GM18907 (cell line): ENCODE results near the gene TRIM37.
"Not testable (repeated sequence)": the region's sequence is repeated elsewhere in the genome, so short reads cannot be mapped to it uniquely, and the experiment has no call there.

Experiments
- ATAC-seq: cut with Tn5 transposase; IDR thresholded peaks from one replicate; pipeline ENCODE4 v1.9.1; 2021; ENCODE audit warnings: mild to moderate bottlenecking, moderate library complexity; ENCODE audit not compliant: unreplicated experiment

The TRIM37 gene

DNA sequence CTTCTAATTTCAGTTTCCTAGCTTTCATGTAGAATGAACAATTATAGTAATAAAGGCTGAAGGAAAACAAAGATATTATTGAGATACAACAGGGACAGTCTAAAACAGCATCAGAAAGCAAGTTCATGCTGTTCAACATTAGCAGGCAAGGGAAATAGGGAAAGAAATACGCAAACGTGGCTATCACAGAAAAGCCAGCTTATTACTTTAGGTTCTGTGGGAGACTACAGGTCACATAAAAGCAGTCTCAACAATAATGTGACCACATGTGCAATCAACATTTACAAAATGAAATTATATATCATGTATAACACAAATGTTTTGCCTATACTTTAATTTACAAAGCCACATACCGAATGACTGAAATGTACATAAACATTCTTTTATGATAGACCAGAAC, 4.9 kb upstream of the TRIM37 start:
- ATAC-seq: no peak

DNA sequence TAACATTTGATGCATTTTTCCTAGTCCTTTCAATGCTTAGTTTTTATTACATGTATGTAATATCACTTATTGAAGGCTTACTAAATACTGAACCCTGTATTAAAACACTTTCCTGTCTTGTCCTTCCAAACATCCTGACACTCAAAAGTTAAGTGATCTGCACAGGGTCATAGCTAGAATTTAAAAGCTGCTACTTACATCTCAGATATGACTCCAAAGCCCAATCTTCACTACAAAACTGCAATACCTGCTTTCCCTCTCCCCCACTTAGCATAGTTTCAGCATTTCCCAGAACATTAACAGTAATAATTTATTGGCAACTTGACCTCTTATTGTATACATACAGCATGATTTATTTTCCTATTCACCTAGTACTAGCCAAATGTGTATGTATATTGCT, 4.3 kb upstream of the TRIM37 start:
- no peak for ATAC-seq

DNA sequence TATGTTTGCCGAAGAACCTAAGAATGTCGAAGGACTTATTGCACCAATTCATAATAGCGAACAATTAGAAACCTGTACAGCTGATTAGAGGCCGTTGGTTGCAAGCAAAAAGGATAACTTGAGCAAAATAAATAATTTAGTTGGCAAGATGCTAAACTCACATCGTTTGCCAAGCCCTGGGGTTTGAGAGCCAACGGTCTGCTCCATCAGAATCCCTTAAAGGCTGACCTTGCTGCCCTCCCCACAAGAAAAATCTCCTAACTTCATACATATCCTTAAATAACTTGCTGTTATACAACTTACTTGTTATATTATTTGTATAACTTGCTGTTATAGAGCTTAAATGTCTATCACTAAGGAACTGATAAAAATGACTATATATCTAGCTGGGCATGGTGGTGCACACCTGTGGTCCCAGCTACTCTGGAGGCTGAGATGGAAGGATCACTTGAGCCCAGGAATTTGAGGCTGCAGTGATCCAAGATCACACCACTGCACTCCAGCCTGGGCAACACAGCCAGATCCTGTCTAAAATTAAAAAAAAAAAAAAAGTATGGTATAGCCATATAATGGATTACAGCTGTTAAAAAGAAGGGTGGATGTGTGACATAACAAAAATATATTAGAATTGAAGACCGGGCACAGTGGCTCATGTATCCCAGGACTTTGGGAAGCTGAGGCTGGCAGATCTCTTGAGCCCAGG, 1.9 kb upstream of the TRIM37 start:
- ATAC-seq: no peak

DNA sequence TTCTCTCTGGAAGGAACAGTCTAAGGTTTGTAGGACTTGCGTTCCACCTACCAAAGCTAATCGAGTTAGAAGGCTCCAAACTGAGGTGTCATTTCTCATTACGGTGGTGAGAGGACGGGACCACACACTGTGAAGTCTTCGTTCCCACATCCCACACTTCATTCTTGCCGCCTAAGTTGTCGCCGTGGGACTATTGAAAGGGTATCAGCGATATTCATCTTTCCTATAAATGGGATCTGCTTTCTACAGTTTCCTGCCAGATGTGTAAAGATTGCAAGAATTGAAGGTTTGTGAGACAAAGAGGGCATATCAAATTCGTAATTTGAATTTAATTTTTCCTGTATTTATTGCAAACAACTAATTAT, 608 bp upstream of the TRIM37 start:
- no peak for ATAC-seq

DNA sequence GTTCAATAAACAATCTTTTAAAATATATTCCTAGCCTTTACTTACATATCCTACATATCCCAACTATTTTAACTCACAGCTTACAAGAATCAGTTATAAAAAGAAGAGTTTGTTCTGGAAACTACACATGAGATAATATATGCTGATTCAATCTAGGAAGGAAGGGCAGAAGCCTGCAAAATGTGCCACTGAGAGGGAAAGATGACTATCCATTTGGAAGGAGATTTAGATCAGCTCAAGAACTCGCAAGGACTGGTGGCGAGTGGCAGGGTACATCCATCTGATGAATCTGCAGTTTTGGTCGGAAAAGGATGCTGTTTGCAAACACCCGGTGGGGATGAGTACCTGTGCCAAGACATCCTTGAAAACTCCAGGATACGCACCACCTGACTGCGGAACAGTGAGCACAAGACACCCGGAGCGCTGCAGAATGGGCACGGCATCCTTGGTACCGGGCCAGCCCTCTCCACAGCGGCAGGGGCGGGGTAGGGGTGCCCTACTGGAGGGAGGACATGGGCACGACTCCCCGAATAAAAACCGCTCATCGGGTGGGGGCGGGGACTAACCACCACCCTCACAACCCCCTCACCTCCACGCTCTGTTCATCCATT, 723 bp downstream of the TRIM37 start:
- peak; percentile 38 for ATAC-seq

DNA sequence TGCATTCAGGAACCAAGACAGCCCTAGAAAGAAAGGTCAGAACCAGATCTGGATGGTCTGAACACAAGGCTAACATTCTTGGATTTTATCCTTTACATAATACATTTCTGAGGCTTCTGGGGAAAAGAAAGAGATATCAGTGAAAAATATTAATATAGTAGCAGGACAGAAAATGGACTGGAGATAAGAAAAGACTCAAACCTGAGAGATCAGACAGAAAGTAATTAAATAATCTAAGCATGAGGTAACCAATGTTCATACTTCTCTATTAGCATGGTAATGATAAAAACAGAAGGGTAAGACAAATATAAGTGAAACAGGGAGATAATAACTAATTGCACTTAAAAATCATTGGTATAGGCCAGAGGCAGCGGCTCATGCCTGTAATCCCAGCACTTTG, 5.5 kb downstream of the TRIM37 start:
- no peak for ATAC-seq

DNA sequence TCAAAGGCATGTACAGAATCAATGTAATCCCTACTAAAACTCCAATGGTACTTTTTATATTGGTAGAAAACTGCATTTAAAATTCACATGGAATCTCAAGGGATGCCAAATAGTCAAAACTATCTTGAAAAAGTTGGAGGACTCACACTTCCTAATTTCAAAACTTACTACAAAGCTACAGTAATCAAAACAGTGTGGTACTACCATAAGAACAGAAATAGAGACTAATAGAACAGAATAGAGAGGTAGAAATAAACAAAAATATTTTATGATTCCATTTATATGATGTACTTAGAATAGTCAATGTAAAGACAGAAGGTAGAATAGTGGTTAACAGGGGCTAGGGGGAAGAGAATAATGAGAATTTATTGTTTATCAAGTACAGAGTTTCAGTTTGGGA, 8.8 kb downstream of the TRIM37 start:
- ATAC-seq: no peak

DNA sequence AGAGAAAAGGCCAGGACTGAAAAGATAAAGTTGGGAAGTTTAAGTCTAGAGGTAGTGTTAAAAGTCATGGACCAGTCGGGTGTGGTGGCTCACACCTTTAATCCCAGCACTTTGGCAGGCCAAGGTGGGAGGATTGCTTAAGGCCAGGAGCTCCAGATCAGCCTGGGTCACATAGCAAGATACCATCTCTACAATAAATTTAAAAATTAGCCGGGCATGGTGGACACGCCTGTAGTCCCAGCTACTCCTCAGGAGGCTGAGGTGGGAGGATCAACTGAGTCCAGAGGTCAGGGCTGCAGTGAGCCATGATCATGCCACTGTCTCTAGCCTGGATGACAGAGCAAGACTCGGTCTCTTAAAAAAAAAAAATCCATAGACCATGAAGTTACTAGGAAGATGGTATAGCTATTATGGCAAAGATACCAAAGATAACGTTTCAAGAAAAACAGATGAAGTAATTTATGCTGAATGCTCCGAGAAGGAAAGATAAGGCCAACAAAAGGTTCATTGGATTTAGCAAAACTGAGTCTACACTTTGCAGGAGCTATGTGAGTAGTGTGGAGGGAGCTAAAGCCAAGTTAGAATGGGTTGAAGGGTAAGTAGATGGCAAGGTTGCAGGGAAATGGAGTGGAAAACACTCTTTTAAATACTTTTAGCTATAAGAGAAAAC, 11.7 kb downstream of the TRIM37 start:
- no peak for ATAC-seq

DNA sequence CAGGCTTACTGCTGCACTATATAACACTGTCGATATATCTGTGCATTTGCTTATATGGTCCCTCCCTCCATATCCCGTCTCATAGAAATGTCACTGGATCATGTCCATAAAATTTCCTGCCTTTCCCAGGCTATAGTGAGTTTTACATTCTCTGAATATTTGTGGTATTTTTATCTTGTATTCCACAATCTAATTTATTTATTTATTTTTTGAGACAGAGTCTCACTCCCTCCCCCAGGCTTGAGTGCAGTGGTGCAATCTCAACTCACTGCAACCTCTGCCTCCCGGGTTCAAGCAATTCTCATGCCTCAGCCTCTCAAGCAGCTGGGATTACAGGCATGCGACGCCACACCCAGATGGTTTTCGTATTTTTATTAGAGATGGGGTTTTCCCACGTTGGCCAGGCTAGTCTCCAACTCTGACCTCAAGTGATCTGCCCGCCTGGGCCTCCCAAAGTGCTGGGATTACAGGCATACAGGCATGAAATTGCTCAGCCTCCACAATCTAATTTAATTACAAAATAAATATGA, 12.9 kb downstream of the TRIM37 start:
- no peak for ATAC-seq

DNA sequence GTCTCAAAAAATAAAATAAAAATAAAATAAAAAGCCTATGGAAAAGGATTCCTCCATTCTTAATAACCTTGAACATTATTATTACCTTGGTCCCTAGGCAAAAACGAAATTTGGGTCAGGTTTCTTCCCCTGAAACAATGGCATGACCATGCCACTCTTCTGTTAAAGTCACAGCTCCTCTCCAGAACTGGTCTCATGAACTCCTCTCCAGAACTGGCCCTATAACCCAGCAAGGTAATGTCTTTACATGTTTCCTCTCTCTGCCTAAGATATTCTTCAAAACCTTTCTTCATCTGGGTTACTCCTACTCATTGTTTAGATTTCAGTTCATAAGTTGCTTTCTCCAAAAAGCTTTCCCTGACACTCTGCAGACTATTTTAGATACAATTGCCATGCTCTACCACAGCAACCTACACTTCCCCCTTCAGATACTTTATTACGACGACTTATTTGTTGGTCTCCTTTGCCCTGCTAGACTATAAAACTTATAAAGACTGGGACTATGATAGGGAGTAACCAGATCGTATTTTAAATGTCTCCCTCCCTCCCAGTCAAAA, 13.5 kb downstream of the TRIM37 start:
- ATAC-seq: no peak

DNA sequence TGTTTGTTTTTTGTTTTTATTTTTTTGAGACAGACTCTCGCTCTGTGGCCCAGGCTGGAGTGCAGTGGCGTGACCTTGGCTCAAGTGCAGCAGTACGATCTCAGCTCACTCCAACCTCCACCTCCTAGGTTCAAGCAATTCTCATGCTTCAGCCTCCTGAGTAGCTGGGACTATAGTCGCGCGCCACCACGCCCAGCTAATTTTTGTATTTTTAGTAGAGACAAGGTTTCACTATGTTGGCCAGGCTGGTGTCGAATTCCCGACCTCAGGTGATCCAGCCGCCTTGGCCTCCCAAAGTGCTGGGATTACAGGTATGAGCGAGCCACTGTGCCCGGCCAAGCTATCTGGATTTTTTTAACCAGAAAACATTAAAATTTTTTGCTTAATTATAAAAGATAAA, 16.1 kb downstream of the TRIM37 start:
- not testable (repeated sequence) for ATAC-seq

DNA sequence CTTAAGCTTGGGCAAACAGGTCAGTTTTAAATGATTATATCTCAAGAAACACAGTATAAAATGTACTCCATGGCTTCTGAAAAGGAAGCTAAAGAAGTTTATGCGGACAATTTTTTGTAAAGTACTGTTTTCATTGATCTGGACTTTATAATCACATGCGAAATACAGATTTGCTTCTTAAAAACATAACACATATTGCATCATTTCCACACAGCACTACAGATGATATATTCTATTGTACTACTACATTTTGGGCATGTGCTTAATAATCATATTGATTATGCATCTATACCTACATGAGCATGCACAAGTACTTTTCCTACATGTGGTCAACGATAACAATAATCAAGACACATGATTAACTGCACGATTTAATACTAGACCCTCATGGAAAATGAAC, 22.5 kb downstream of the TRIM37 start:
- no peak for ATAC-seq

DNA sequence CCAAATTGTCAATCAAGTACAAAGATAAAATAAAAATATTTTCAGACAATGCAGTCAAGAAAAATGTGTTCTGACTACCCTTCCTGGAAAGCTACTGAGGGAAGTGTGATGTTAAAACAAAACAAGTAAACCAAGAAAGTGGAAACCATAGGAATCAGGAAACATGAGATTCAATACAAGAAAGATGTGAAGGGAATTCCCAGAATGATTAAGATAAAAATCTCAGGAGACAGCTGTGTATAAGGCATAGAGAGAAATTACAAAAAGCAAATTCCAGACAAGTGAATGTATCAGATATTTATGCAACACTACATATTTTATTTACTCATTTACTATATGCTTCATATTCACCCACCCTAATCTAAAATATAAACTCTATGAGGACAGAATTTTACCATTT, 32.2 kb downstream of the TRIM37 start:
- ATAC-seq: no peak

DNA sequence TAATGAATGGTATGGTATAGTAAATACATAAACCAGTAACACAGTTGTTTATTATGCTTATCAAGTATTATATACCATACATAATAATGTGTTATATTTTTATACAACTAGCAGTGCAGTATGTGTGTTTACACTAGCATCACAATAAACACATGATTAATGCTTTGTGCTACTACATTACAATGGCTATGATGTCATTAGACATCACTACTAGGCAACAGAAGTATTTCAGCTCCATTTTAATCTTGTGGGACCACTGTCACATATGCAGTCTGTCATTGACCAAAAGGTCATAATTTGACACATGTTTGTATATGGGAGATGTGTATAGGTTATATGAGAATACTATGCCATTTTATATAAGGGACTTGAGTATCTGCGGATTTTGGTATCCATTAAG, 32.7 kb downstream of the TRIM37 start:
- ATAC-seq: no peak

DNA sequence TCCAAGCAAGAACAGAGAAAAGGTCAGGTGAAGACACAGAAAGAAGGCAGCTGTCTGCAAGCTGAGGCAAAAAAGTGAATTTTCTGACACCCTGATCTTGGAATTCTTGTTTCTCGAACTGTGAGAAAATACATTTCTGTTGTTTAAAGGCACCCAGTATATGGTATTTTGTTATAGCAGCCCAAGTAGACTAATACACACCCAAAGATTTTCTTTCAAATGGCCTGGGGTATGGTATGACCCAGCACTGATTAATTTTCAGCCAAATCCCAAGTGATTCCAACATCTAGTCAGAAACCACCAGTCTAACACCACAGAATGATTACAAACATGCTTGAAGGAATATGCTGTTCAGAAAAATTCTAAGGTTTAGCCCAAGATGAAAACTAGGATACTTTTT, 36.8 kb downstream of the TRIM37 start:
- no peak for ATAC-seq

DNA sequence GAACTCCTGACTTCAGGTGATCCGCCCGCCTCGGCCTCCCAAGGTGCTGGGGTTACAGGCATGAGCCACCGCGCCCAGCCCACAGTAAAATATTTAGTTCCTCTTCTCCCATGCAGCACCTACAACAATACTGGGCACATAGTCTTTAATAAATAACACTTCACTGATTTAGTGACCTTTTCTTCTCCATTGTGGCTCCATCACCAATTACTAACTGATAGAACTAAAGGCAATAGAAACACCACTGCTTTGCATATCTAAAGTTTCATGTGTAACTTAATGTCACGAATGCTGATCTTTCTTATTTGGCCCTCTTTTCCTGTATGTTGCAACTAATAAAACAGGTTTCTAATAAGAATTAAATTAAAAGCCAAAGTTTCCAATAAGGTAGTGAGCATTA, 38.9 kb downstream of the TRIM37 start:
- no peak for ATAC-seq

DNA sequence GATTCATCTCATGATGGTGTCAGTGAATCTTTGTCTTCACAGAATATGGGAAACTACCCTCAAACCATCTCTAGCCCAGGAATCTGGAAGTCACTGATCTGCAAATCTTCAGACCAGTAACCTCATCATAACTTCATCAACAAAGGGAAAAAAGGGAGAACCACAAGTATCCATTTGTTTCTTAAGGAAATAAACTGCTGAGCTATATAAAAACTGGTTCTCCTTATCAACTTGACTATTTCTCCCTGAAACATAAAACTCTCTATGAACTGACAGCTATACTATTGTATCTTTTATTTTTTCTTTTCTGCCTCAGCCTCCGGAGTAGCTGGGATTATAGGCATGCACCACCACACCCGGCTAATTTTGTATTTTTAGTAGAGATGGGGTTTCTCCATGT, 39.3 kb downstream of the TRIM37 start:
- no peak for ATAC-seq

DNA sequence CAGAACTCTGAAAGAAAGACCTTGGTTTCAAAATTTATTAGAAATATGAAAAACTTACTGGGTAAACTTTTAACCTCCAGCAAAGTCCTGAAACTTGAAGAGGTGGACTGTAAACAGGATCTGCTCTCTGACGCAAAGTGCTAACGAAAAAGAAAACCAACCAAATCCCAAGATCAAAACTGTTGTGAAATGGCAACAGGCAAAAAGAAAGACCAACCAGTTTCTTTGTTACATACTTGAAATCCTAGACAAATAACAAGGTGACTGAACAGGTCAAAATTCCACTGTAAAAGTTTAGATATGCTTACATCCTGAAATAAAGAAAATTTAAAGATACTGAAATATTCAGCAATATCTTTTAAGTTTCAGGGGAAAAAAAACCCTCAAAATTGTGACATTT, 44.2 kb downstream of the TRIM37 start:
- no peak for ATAC-seq

DNA sequence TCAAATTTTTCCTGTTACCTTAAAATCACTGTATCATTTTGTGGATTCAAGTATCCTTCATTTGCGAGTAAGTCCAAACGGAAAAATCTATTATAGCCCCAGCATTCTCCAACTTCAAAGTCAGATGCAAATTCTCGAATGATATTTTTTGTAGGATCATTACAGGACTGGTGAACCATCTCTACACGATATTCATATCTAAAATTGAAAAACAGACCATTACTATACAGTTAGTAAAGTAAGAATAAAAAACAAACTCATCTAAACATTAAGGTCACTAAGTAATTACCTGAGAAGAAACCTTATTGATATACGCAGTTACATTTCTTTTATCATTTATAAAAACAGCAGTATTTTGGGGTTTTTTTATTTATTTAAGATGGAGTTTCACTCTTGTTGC, 49.8 kb downstream of the TRIM37 start:
- no peak for ATAC-seq

DNA sequence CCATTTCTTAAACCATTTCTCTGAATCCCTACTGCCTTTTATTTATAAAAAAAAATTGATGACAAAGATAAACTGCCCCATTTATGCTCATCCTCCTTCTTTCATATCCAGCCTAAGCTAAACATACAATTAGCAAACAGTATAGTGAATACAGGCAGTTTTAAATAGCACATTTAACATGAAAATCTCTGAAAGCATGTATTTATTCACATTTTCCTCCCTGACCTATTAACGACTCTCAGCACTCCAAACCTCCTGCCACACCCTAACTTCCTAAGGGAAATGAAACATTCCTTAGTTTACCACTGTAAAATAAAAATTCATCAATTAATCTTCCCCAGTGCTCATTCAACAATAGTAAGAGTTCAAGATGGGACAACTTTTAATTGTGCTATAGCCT, 56.9 kb downstream of the TRIM37 start:
- ATAC-seq: no peak

DNA sequence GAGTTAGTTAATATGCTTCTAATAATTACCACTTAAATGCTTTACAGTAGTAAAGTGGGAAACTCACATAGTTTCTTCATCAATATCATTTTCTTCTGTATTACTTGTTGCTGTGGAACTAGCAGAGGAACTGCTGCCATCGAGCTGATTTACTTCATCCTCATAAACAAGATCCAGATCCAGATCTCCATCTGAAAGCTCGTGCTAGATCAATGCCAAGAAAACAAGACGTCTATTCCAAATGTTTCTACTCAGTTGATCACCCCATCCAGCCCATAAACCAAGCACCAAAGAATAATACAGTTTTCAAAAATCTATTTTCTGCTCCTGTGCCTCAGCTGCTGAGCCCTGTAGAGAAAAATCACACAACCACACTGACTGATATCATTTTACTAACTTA, 59.1 kb downstream of the TRIM37 start:
- ATAC-seq: no peak

DNA sequence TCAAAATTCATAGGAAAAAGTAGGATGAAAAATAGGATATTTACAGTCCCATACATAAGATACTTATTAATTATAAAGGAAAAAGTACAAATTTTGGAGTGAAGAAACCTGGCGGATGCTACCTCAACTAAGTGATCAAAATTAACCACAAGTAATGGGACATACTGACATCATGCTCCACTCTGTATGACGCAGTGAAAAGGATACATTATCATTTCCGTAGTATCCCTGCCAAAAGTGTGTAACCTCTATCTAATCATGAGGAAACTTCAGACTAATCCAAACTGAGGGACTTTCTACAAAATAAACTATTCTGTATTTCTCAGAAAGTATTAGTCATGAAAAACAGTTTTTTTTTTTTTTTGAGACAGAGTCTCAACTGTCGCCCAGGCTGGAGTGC, 60.5 kb downstream of the TRIM37 start:
- ATAC-seq: no peak
